IMR-90 (cell line): ENCODE results near the gene SLITRK3.
"Not testable (repeated sequence)": the region's sequence is repeated elsewhere in the genome, so short reads cannot be mapped to it uniquely, and the experiment has no call there.

Source experiments
- BHLHE40 ChIP-seq: fragments of 150-350 bp; IDR thresholded peaks from 2 replicates; pipeline ENCODE4 v1.6.1; 2016; ENCODE audit warnings: mild to moderate bottlenecking, low read depth, low read length
- CEBPB ChIP-seq: IDR thresholded peaks from 2 replicates; pipeline ENCODE4 v1.6.1; 2012; ENCODE audit warnings: low read depth, low read length, improper control_type of control experiment
- CHD1 ChIP-seq: IDR thresholded peaks from 2 replicates; pipeline ENCODE4 v1.6.1; 2012; ENCODE audit warnings: low read depth, low read length, improper control_type of control experiment
- CTCF ChIP-seq: conservative IDR thresholded peaks from 2 replicates; pipeline ENCODE4 v1.5.1; 2012; ENCODE audit warnings: mild to moderate bottlenecking, low read depth, low read length, improper control_type of control experiment
- ELK1 ChIP-seq: fragments of 150-350 bp; IDR thresholded peaks from 2 replicates; pipeline ENCODE4 v1.6.1; 2016; ENCODE audit warnings: low read depth, mild to moderate bottlenecking, low read length, moderate library complexity, borderline replicate concordance
- FOS ChIP-seq: fragments of 150-350 bp; IDR thresholded peaks from 2 replicates; pipeline ENCODE4 v1.6.1; 2016; ENCODE audit warnings: low read depth, low read length
- MAFK ChIP-seq: IDR thresholded peaks from 2 replicates; pipeline ENCODE4 v1.6.1; 2012; ENCODE audit warnings: low read depth, low read length, improper control_type of control experiment
- MXI1 ChIP-seq: IDR thresholded peaks from 2 replicates; pipeline ENCODE4 v1.6.1; 2012; ENCODE audit warnings: low read depth, mild to moderate bottlenecking, low read length, moderate library complexity, borderline replicate concordance
- POLR2A ChIP-seq: IDR thresholded peaks from 2 replicates; pipeline ENCODE4 v1.6.1; 2012; ENCODE audit warnings: mild to moderate bottlenecking, low read depth, low read length
- RAD21 ChIP-seq: IDR thresholded peaks from 2 replicates; pipeline ENCODE4 v1.6.1; 2012; ENCODE audit warnings: low read length, improper control_type of control experiment
- RCOR1 ChIP-seq: IDR thresholded peaks from 2 replicates; pipeline ENCODE4 v1.6.1; 2012; ENCODE audit warnings: mild to moderate bottlenecking, low read length, improper control_type of control experiment; ENCODE audit not compliant: insufficient replicate concordance
- RFX5 ChIP-seq: IDR thresholded peaks from 2 replicates; pipeline ENCODE4 v1.8.0; 2012; ENCODE audit warnings: low read depth, mild to moderate bottlenecking, low read length, moderate library complexity
- SMC3 ChIP-seq: fragments of 150-350 bp; IDR thresholded peaks from 2 replicates; pipeline ENCODE4 v1.6.1; 2016; ENCODE audit warnings: low read depth, mild to moderate bottlenecking, antibody characterized with exemption, low read length, moderate library complexity
- TF ChIP-seq, protein P1 (sequence below): fragments of 150-350 bp; IDR thresholded peaks from 2 replicates; pipeline ENCODE4 v1.6.1; 2017; ENCODE audit warnings: mild to moderate bottlenecking, antibody characterized with exemption, low read length, low read depth

GRCh38 chr3:165139918-165140317, 56.3 kb downstream of the SLITRK3 start:
- not testable (repeated sequence) for TF ChIP-seq CTCF, BHLHE40, ELK1, RCOR1, POLR2A, CEBPB, RAD21, MAFK, SMC3, MXI1, FOS, RFX5, CHD1
- TF ChIP-seq, protein P1, sequence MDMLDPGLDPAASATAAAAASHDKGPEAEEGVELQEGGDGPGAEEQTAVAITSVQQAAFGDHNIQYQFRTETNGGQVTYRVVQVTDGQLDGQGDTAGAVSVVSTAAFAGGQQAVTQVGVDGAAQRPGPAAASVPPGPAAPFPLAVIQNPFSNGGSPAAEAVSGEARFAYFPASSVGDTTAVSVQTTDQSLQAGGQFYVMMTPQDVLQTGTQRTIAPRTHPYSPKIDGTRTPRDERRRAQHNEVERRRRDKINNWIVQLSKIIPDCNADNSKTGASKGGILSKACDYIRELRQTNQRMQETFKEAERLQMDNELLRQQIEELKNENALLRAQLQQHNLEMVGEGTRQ, result not testable (repeated sequence)
